Ovary (tissue), 9 donors: ENCODE data around the gene LIPC. TPM values are rescaled to one million over a fixed set of nuclear protein-coding genes. Genes with fewer than 3 reads are reported as not detected.

Experiments used
- DNase-seq, 5 donors: peaks; one replicate each; pipeline ENCODE4 v3.0.0-alpha.2; 2019 to 2020
- H3K27ac ChIP-seq, 2 donors: fragments of 200-600 bp; one replicate each; pipeline versions ENCODE4 v1.5.1 to v1.8.0; 2019 to 2022
- H3K27me3 ChIP-seq: fragments of 200-600 bp; one replicate; pipeline ENCODE4 v1.8.0; 2022
- H3K36me3 ChIP-seq: fragments of 200-600 bp; sonication (generic); one replicate; pipeline ENCODE4 v1.5.1; 2019
- H3K4me1 ChIP-seq: one replicate; pipeline ENCODE4 v1.8.1; 2013; ENCODE audit warnings: mild to moderate bottlenecking, moderate library complexity; ENCODE audit not compliant: insufficient read depth
- H3K4me3 ChIP-seq: fragments of 200-600 bp; sonication (generic); one replicate; pipeline ENCODE4 v1.5.1; 2017
- H3K9me3 ChIP-seq, 2 donors: fragments of 200-600 bp in 1 of 2; sonication (generic) in 1 of 2; one replicate each; pipeline versions ENCODE4 v1.5.1 to v1.8.1; 2013 to 2019; ENCODE audit warnings: mild to moderate bottlenecking in 1 of 2, moderate library complexity in 1 of 2
- EP300 ChIP-seq: sonication (generic); formaldehyde crosslinking; IDR thresholded peaks from one replicate; pipeline ENCODE4 v1.6.1; 2017; ENCODE audit warnings: antibody characterized with exemption
- POLR2A ChIP-seq: fragments of 450-650 bp; IDR thresholded peaks from one replicate; pipeline ENCODE4 v1.6.1; 2017; ENCODE audit warnings: antibody characterized with exemption, mild to moderate bottlenecking, moderate library complexity
- WGBS, 3 donors: extraction: QIAGEN DNeasy Blood & Tissue Kit in 1 of 3; methylation state at CpG; one replicate each; pipeline versions ENCODE4 v1.1.5 to v1.1.7; 2013 to 2017; 5-methylcytosine and 5-hydroxymethylcytosine counted together
- intact Hi-C, 4 donors: fragments of 100-400 bp; cut with DNase I; formaldehyde crosslinking; loops; one replicate each; pipeline versions ENCODE4 v1.11.0 to v1.15.1; 2022 to 2023
- polyA plus RNA-seq, 2 donors: library from polyadenylated mRNA; stranded (reverse); fragments of 200-250 nt in 1 of 2; fragments of 350-450 nt in 1 of 2; fragmentation: Illumina TruSeq in 1 of 2; extraction: RNeasy Lipid Tissue Mini Kit (QIAGEN cat#74804) in 1 of 2; gene quantifications; one replicate each; pipeline ENCODE4 v1.2.3, GENCODE V29; 2013 to 2014
- total RNA-seq, 7 donors: library from RNA; depleted of rRNA in 2 of 7; stranded (reverse); fragments of >200 nt in 2 of 7; fragmentation: NEBNext Ultra II Directional in 3 of 7; extraction: Animal tissue kit (Norgen Biotek cat#: 25700) in 3 of 7; gene quantifications; one replicate each; pipeline versions ENCODE4 v1.1.0 to v1.2.4, GENCODE V29; 2016 to 2023
- TF ChIP-seq, protein P1 (sequence below), 3 donors: fragments of 450-650 bp in 2 of 3; fragments of 200-600 bp in 1 of 3; IDR thresholded peaks; one replicate each; pipeline versions ENCODE4 v1.5.1 to v1.8.0; 2016 to 2022; ENCODE audit warnings: antibody characterized with exemption in 3 of 3, mild to moderate bottlenecking in 1 of 3
- donor health status: DM: no; HTN: no; CAD: no; lungs with moderate emphysema.
- donor health status: DM: no; HTN: no; CAD: no.
- donor health status: Bipolar disorder and iron deficiency.
- donor health status: DM: yes; HTN: yes; CAD: no.
- donor health status: DM: no; HTN: no; CAD: no.
- donor health status: DM: yes; HTN: yes; CAD: no.

The LIPC gene
- total and polyA plus RNA-seq, 9 donors, result 0.28 to 1.1 (median 0.72) TPM

DNA sequence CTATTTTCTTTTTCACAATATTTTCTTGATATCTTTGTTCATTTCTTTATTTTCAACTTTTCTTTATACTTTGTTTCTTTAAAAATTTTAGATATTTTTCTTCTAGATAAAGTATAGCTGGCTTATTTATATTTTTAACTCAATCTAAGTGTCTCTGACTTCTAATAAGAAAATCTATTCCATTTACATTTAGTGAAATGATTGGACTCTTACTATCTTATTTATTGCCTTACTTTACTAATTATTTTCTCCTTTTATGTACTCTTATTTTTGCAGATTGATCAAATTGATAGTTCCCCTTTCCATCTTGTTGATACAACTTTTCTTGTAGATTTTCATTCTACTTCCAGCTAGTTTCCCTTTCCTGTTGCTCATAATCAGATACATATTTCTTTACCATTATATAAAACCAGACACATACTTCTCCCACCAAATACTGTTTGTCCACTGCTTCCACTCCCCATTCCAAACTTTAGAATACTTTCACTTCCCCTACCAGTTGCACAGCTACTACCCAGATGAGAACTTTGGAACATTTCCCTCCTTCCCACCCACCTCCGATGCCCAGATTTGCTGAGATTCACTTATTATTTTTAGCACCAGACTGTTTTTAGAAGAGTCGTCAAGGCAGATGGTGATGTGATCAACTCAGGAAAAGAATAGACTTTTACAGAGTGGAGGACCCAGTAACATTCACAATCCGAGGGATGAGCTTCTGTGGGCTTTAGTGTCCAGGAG is 151.5 kb downstream of the LIPC start:
- no peaks in the 10 kb centered on the region for H3K27me3 ChIP-seq
- TF ChIP-seq EP300 (no peak), POLR2A (no peak)
- TF ChIP-seq, protein P1, sequence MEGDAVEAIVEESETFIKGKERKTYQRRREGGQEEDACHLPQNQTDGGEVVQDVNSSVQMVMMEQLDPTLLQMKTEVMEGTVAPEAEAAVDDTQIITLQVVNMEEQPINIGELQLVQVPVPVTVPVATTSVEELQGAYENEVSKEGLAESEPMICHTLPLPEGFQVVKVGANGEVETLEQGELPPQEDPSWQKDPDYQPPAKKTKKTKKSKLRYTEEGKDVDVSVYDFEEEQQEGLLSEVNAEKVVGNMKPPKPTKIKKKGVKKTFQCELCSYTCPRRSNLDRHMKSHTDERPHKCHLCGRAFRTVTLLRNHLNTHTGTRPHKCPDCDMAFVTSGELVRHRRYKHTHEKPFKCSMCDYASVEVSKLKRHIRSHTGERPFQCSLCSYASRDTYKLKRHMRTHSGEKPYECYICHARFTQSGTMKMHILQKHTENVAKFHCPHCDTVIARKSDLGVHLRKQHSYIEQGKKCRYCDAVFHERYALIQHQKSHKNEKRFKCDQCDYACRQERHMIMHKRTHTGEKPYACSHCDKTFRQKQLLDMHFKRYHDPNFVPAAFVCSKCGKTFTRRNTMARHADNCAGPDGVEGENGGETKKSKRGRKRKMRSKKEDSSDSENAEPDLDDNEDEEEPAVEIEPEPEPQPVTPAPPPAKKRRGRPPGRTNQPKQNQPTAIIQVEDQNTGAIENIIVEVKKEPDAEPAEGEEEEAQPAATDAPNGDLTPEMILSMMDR (IDR thresholded peaks at IDR 0.05), result no peak

DNA sequence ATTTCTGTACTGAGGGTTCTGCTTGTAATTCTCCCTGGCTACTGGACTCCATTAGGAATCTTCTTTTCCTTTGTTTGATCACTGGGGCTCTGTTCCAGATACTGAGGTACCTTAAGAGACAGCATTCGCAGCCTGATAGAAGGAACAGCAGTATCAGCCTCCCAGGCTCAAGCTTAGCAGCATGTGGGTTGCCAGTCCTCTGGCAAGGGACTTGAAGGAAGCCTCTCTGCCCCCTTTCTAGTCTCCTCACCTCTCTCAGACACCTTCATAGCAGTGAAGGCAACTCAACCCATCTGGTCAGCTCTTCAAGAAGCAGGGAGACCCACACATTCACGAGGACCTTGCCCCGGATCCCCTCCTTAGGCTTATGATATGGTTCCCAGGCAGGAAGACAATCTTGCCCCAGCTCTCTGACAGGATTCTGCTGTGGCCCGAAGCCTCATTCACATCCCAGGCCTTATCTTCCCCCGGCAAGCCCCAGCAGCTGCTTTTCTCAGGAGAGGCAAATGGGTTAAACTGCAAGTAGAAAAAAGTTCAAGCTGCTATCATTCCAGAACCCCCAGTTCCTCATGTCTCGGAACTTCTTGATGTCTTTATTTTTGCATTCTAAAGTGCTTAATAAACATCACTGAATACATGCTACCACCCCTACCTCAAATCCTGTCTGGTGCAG is 153.1 kb downstream of the LIPC start:
- intact Hi-C loops, result loop anchor here in 1 of 4 donors (5.0 kb wide), 1 partner anchor 1423 kb away; no protein-coding TSS in a partner anchor
- H3K4me1 ChIP-seq, result no peaks in the 10 kb centered on the region
- 39 to 53% (median 43%) methylated on average over 6 of the region's 6 CpGs for WGBS, 3 donors
- TF ChIP-seq, protein P1 (IDR thresholded peaks at IDR 0.05), result no peak
- TF ChIP-seq EP300 (no peak), POLR2A (no peak)
- H3K27me3 ChIP-seq, result no peaks in the 10 kb centered on the region
- no peaks in the 10 kb centered on the region for H3K9me3 ChIP-seq
- DNase-seq, result no peak
- no peak overlapping the region for H3K27ac ChIP-seq
- no peaks in the 10 kb centered on the region for H3K36me3 ChIP-seq
- no peak overlapping the region for H3K4me3 ChIP-seq

More for the DNA sequence above, 151.5 kb downstream of the LIPC start:
- no peaks in the 10 kb centered on the region for H3K4me1 ChIP-seq
- no peaks in the 10 kb centered on the region for H3K9me3 ChIP-seq
- no peak overlapping the region for H3K27ac ChIP-seq
- WGBS, 3 donors, result 88 to 96% (median 93%) methylated on average over 3 of the region's 3 CpGs
- no peak overlapping the region for H3K4me3 ChIP-seq
- DNase-seq, result no peak
- no peaks in the 10 kb centered on the region for H3K36me3 ChIP-seq
- intact Hi-C loops, result no loop called here

DNA sequence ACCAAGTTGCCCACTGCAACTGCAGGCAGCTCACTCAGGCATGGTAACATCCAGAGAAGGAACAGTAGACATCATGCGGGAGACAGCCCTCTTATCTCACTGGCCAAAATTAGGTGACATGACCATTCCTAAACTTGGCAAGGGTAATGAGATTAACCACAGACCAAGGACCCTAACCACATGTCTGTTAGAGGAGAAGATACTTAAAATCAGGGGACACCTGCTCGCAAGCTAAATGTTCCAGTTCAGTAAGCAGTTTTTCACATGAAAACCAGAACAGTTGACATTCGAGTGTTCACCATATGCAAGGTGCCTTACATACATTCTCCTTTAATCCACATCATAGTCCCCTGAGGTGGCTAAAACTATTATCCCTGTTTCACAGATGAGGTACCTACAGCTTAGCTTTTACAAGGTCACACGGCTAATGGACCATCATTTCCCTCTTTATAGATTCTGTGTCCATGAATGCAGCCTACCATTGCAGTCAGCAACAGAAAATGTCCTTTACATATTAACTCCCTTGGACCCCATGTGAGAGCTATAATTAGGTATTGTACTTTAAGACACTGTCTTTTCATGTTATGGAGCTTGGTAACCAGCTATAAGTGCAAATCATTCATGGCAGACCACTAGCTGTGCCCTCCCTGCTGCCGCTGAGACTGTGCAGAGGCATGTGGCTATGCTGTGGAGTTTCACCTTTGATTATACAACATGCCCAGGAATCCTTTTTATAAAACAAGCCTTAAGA is 154.1 kb downstream of the LIPC start:
- Histone ChIP-seq H3K27me3 (no peaks in the 10 kb centered on the region), H3K9me3 (no peaks in the 10 kb centered on the region), H3K27ac (no peak overlapping the region), H3K4me3 (no peak overlapping the region), H3K4me1 (no peaks in the 10 kb centered on the region), H3K36me3 (no peaks in the 10 kb centered on the region)
- 77 to 93% (median 80%) methylated on average over 5 of the region's 5 CpGs for WGBS, 3 donors
- no peak for TF ChIP-seq POLR2A
- no peak for DNase-seq
- intact Hi-C loops, result loop anchor here in 1 of 4 donors (5.0 kb wide), 1 partner anchor 1424 kb away; no protein-coding TSS in a partner anchor

DNA sequence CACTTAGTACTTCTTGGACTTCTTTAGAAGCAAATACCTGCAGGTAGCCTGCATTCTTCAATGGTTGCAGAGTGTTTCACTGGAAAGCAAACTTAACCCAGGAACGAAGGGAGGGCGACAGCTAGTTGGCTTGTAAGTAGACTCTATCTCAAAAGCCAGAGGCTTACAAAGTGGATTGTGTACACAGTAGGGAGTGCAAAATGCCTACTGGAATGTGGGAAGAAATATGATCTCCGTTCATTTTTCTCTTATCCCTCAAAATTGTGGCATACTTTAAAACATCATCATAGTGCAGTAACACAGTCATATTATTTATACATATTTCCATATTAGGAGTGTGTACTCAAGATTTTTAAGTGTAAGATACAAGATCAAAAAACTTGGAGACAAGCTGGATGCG is 155.7 kb downstream of the LIPC start:
- 58 to 69% (median 64%) methylated on average over 4 of the region's 4 CpGs for WGBS, 3 donors

More for the DNA sequence above, 155.7 kb downstream of the LIPC start:
- Histone ChIP-seq H3K4me3 (no peak overlapping the region), H3K36me3 (no peaks in the 10 kb centered on the region), H3K27me3 (no peaks in the 10 kb centered on the region), H3K4me1 (no peaks in the 10 kb centered on the region), H3K9me3 (no peaks in the 10 kb centered on the region), H3K27ac (no peak overlapping the region)
- TF ChIP-seq, protein P1 (IDR thresholded peaks at IDR 0.05), result no peak
- TF ChIP-seq EP300 (no peak), POLR2A (no peak)
- intact Hi-C loops, result loop anchor here in 1 of 4 donors (5.0 kb wide), 1 partner anchor 1425 kb away; no protein-coding TSS in a partner anchor
- no peak for DNase-seq
